NCI-H82 treated with DMSO at 0.1 percent for 48 hours (cell line): ENCODE results near the gene PCDHAC2.

Experiments used
- DNase-seq: peaks from one replicate; lab custom pipeline; 2025; ENCODE audit not compliant: unreplicated experiment; lab: John Stamatoyannopoulos, UW

Gene PCDHAC2

GRCh38 chr5:140982083-140982716, 15.9 kb downstream of the PCDHAC2 start:
- DNase-seq: no peak

- no peak for DNase-seq
Measured at GRCh38 chr5:140986117-140986521, 19.8 kb downstream of the PCDHAC2 start.

GRCh38 chr5:140988100-140988499, 21.8 kb downstream of the PCDHAC2 start:
- DNase-seq: no peak

GRCh38 chr5:140988608-140989007, 22.3 kb downstream of the PCDHAC2 start:
- no peak for DNase-seq

- no peak for DNase-seq
Measured at GRCh38 chr5:140989254-140990020, 23.2 kb downstream of the PCDHAC2 start.

- no peak for DNase-seq
Measured at GRCh38 chr5:140992828-140993227, 26.6 kb downstream of the PCDHAC2 start.

GRCh38 chr5:140996060-140996459, 29.8 kb downstream of the PCDHAC2 start:
- no peak for DNase-seq

- no peak for DNase-seq
Measured at GRCh38 chr5:140998921-140999410, 32.7 kb downstream of the PCDHAC2 start.

GRCh38 chr5:141001446-141001843, 35.2 kb downstream of the PCDHAC2 start:
- peak; percentile 33 for DNase-seq

GRCh38 chr5:141001844-141002604, 35.7 kb downstream of the PCDHAC2 start:
- DNase-seq: peak; percentile 69

- no peak for DNase-seq
Measured at GRCh38 chr5:141002605-141002965, 36.3 kb downstream of the PCDHAC2 start.

- peak; percentile 49 for DNase-seq
Measured at GRCh38 chr5:141003031-141003430, 36.8 kb downstream of the PCDHAC2 start.

GRCh38 chr5:141003791-141004611, 37.7 kb downstream of the PCDHAC2 start:
- peak; percentile 71 for DNase-seq

GRCh38 chr5:141007791-141008190, 41.5 kb downstream of the PCDHAC2 start:
- no peak for DNase-seq

GRCh38 chr5:141010047-141010793, 43.9 kb downstream of the PCDHAC2 start:
- DNase-seq: no peak

GRCh38 chr5:141017943-141018342, 51.7 kb downstream of the PCDHAC2 start:
- DNase-seq: no peak
